HG02870 (cell line): ENCODE measurements around the gene TPD52L2.

ENCODE experiments used
- ATAC-seq: cut with Tn5 transposase; IDR thresholded peaks from one replicate; pipeline ENCODE4 v1.9.1; 2021; ENCODE audit warnings: mild to moderate bottlenecking, moderate library complexity; ENCODE audit not compliant: unreplicated experiment

TPD52L2 gene

DNA sequence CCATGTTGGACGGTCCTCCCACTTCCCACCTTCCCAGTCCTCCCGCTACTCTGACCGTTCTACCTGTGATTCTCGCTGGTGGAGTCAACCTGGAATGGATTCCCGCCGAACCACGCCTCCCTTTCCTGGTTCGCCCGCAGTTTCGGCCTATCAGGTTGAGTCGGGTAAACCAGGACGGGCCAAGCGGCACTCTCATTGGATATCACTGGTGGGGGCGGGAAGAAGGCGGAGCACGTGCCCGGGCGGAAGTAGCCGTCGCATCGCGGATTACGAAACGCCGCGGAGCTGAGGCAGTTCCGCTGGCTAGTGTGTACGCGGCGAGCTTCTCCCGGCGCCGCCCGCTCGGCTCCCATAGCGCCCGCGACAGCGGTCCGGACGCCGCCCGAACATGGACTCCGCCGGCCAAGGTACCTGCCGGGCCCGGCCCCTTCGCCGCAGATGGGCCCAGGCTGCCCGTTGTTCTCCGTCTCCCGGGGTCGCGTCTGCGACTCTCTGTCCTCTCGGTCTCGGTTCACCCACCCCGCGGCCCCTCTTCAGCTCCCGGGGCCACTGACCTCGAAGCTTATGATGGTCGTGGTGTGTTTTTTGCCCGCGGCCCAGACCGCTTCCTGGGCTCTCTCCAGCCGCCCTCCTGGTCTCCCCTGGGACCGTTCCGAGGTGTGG is at the start of gene TPD52L2:
TPD52L2 (plus strand) TSS at position 293 of the 663 bp plus-strand sequence; CDS start at position 389, 96 bp downstream.
- peak; percentile 71 for ATAC-seq

GRCh38 chr20:63815615-63816253 is 49.3 kb upstream of the TPD52L2 start:
- ATAC-seq, result no peak

DNA sequence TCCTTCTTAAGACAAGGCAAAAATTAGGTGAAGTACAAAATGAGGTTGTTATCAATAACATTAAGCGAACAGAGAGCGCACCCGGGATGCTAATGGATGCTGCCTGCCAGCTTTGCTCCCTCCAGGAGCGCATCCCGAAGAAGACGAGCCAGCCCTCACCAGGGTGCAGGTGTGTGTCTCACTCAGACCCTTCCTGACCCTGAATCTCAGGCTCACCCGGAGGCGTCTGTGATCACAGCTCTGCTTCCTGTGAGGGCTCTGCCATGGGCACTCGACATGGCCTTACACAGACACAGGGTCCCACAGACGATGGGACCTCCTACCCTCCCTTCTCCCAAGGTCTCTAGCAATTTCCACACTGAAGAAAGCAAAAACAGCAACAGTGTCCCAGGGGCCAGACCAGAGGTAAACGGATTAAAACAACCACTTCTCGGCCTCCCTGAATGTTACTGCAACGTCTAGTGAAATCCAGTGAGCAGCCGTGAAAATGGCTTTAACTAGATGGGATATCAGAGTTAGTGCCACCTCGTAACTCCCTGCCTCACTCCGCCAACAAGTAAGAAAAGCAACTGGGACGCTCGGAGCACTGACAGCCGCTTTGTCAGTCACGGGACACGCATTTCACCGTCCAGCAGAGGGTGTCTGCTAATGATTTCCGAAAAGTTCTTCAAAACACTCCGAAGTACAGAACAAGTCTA is 45.7 kb upstream of the TPD52L2 start:
- ATAC-seq, result no peak

DNA sequence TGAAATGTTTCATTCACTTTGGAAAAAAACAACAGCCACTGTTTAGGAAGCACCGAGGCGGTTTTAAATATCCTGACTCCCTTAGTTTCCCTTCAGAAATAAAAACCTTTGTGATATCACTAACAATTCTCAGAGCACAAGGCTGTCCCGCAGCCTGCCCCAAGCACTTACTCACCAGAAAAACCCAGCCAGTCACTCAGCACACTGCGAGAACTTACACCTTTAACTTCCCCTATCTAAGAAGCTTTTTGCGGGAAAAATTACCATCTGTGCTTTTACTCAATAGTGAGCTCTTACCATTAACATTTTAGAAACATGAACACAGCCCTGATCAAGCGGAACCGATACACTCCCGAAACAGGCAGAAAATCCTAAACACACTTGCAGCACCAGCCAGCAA is 43.3 kb upstream of the TPD52L2 start:
- ATAC-seq, result no peak

DNA sequence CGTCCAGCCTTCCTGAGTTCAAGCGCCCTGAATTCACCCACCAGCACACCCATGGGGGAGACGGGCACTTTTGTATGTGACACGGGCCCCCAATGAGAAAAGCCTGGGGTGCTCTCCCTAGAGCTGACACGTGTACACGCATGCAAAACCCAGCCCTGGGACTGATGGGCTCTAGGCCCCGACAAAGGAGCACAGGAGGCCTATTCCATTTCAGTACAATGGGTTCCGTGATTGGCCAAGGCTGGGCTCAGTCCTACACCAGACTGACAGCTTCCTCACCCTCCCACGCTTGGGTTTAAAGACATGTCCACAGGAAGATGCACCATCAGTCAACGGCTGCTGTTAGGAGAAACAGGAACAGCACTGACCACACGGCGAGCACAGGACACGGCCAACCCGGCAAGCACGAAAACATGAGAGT is 42.8 kb upstream of the TPD52L2 start:
- no peak for ATAC-seq

DNA sequence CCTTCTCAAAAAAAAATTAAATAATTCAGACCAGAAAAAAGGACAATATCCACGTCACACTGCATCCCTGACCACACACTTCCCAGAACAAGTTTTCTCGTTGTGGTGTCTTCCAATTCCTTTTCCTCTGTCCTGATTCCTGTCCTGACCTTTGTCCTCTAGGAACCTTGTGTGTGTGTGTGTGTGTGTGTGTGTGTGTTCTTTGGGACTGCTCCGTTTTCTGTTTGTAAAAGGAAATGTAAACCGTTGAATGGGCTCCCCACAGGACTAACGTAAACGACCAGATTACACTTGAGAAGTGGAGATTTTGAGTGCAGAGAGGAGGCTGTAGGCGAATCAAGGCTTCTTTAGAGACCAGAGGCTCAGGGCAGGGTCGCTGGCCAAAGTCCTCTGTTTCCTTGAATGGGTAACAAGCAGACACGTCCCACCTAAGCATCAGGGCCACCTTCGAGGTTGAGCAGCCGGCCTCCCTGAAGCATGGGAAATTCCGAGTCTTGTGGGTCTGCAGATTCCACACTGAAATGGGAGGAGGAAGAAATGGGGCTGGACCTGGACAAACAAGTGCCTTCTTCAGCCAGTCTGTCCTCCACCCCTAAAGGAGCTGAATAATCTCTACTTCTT is 41.3 kb upstream of the TPD52L2 start:
- no peak for ATAC-seq

GRCh38 chr20:63825331-63826118 is 39.5 kb upstream of the TPD52L2 start:
- no peak for ATAC-seq

- no peak for ATAC-seq
Observed at GRCh38 chr20:63826753-63827152, 38.3 kb upstream of the TPD52L2 start.

DNA sequence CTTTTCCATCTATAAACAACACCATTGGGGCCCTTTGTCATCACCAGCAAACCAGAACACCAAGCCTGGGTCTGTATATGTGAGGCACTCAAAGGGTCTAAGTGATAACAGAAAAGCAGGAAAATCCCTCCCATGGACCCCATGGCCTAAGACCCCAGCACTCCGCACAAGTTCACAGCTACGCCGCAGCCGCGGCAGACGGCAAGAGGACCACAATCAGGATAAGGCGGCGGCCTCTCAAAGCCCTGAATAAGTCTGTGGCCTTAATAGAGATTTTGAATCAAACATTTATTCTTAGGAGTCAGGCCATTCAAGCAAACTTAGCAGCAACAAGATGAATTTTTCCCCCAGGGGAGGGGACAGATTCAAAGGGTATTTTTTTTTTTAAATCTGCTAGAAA is 36.9 kb upstream of the TPD52L2 start:
- no peak for ATAC-seq

DNA sequence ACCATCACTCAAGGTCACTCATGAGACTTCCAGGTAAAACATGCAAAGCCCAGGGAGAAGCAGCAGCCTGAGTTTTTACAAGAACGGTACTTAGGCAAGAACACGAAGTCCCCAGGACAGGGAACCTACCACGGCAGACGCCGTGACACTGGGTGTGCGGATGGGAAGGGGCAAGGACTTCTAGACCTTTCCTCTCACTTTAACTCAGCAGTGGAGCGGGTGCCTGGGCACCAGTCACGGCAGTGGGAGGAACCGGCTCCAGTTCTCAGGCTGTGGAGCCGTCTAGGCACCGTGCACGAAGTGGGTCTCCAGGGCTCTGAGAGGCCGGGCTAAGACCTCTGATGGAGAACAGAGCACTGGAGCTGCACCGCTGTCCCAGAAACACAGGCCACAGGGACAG is 36.5 kb upstream of the TPD52L2 start:
- ATAC-seq, result no peak

DNA sequence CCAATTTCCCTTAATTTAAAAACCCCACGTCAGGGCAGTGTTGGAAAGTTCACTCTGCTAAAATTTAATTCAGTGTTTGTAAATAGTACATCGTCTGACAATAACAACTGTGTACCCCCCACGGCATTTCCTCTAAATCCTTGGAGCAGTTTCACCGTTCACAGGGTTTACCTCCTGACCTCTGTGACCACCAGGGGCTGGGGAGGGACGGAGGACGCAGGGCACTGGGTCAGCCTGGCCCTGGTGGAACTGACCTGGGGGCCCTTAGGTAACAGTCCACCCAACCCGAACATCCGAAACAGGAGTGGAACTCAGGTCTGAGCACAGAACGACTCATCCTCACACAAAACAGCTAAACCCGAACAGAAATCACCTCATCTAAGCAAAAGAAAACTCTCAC is 36.1 kb upstream of the TPD52L2 start:
- no peak for ATAC-seq

GRCh38 chr20:63829603-63829944 is 35.5 kb upstream of the TPD52L2 start:
- ATAC-seq, result no peak

DNA sequence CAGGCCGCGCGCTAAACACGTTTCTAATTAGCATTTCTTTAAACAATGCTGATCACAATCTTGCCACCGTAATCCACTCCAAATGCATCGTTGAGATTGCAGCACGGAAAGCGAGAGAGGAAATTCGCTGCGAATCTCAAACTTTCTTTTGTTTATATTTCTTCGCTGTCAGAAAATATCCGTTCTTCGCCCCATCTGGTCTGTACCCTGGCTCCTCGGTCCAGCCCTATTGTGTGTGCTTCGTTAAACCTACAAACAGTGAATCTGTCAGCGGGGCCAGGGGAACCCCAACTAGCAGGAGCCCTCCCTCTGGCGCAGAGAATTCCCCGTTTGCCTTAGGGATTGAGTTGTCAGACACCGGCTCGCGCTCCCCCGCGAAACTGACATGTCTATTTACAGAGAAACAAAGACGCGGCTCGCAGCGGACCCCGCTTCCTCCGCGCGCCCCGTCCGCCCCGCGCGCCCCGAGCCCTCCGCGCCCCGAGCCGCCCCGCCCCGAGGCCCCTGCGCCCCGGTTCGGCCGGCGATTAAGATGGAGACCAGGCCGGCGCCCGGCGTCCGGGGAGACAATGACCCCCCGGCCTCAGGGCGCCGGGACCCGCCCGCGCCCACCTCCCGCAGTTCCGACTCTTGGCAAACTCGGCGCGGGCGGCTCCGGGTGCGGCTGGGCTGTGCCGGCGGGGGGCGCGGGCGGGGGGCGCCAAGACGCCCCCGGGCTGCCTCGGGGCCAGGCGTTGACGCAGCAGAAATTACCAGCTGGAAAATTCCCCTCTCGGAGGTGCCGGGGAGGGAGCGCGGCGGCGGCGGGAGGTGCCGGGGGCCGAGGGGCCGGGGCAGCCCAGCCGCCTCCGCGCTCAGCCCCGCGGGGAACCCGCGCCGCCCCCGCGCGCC is 34.9 kb upstream of the TPD52L2 start:
- no peak for ATAC-seq

DNA sequence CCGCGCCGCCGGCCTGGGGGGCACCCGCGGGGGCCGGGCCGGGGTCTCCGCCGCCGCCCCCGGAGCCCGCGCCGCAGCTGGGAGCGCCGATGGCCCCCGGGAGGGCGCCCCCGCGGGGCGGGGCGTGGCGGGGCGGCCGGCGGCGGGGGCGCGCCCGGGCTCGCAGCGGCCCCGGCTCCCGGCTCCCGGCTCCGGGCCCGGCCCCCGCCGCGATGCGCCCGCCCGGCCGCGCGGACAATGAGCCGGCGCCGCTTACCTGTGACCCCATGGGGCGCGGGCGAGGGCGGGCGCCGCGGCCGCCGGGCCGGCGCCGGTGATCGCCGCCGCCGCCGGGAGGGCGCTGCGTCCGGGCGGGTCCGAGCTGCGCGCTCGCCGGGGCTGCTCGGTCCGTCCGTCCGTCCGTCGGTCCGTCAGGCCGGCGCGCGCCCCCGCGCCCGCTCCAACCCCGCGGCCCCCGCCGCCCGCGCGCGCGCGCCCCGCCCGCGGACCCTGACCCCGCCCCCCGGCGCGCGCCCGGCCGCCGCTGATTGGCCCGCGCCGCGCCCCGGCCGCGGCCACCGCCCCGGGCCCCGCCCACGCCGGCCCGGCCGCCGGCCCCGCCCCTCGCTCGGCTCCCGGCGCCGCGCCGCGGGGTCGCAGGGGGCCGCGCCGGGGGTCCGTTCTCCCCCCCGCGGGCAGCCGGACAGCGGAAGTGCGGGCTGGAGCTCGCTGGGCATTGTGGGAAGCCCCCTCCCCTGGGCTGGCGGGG is 34.1 kb upstream of the TPD52L2 start, which contains the start of gene ZBTB46:
ZBTB46 (minus strand) TSS at position 424 of the 748 bp plus-strand sequence. CDS start 40,507 bp downstream, outside the sequence.
- ATAC-seq, result no peak

- ATAC-seq, result no peak
Observed at GRCh38 chr20:63831646-63831992, 33.5 kb upstream of the TPD52L2 start.

GRCh38 chr20:63831993-63832686 is 32.9 kb upstream of the TPD52L2 start:
- no peak for ATAC-seq

- no peak for ATAC-seq
Observed at GRCh38 chr20:63833776-63834490, 31.1 kb upstream of the TPD52L2 start.

DNA sequence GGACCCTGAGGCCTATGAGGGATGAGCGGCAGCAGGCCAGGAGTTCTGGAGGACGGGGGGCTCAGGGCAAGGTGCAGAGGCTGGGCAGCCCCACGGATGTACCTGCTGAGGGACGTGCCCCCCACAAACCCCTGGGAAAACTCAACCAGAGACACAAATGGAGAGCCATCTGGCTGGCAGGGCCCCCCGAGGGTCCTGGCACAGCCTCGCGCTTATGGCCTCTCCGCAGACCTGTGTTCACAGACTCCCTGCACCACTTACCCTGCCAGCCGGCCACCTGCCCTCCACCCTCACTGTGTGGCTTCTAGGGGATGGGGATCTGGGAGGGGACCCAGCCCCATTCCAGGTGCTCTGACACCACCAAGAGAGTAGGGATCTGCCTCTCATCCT is 30.6 kb upstream of the TPD52L2 start:
- no peak for ATAC-seq
